Airway epithelial cell (primary cell): ENCODE data around the gene NFAT5. TPM values are rescaled to one million over a fixed set of nuclear protein-coding genes. Genes with fewer than 3 reads are reported as not detected.

Experiments used
- total RNA-seq: library from RNA; depleted of rRNA; stranded (reverse); fragments of >200 nt; gene quantifications from 2 replicates; pipeline ENCODE4 v1.2.3, GENCODE V29; 2015

NFAT5 gene
- total RNA-seq, result 5.5 and 11.8 TPM in 2 replicates

DNA sequence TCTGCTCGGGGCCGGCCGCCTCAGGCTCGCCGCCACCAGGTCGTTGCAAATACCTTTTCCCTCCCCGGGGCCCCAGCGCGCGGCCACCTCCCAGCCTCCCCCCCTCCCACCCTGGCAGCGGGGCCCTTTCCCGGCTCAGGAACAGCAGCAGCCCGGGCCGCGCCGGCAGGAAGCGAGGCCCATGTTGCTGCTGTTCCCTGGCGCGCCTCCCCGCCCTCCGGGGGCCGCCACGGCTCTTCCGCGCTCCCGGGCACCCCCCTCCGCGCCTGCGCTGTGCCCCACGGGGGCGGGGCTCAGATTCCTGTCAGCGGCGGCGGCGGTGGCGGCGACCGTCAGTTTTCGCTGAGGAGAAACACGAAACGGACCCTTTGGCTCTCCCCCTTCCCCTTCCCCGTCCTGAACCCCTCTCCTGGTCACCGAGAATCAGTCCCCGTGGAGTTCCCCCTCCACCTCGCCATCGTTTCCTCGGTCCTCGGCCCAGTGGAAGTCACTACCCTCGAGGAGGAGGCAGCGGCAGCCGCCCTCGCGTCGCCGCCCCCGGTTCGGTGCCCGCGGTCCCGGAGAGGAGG, at the start of gene NFAT5:
Gene NFAT5 (plus strand): TSS at position 296 of the 569 bp plus-strand sequence. CDS start 336 bp downstream, outside the sequence.

DNA sequence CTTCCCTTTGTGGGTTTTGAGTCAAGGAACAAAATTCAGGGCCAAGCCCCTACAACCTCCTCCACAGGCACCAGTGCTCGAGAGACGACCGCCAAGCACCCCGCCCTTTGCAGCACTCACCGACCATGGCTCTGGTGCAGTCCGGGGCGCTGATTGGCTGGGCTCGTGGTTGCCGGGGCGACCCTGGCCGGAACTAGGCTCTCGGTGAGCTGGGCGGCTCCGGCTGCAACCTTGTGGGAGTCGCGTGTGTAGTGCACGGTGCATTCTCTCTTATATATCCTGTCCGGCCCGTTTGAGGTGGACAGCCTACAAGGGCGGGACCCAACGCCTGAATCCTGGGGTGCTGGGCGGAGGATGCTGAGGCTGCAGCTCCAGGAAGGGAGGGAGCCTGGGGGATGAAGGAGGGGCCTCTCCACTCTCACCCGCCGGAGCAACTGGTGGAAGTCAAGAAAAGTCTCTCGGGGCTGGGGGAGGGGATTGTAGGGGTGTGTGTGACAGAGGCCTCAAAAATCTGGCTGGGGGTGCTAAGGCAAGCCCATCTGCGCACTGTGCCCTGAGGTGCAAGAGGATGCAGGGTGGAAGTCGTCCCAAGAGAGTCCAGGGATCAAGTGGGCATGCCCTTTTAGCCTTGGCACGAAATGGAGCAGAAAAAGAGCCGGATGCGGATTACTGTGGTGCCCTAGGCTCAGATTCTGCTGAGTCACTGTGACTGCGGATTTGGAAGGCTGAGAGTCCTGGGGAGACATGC, 160.7 kb downstream of the NFAT5 start, which contains the start of gene NQO1:
Gene NQO1 (minus strand): TSS at position 248 of the 748 bp plus-strand sequence. CDS start 121 bp downstream, at position 127.

Other genes starting within 250 kb of the NFAT5 start
- gene PDF, start 235.4 kb upstream of the NFAT5 start, total RNA-seq, result 21.2 and 31.2 TPM in 2 replicates
- 27.7 and 34.0 TPM in 2 replicates for gene COG8, start 226.4 kb upstream of the NFAT5 start, total RNA-seq
- 24.7 and 33.1 TPM in 2 replicates for gene NIP7, start 226.2 kb upstream of the NFAT5 start, total RNA-seq
- gene TMED6, start 214.2 kb upstream of the NFAT5 start, total RNA-seq, result not detected in 2 replicates
- 8.5 and 9.1 TPM in 2 replicates for gene TERF2, start 180.0 kb upstream of the NFAT5 start, total RNA-seq
- gene CYB5B, start 141.3 kb upstream of the NFAT5 start, total RNA-seq, result 41.3 and 64.4 TPM in 2 replicates
- 159 TPM in 2 replicates for gene NQO1, start 160.6 kb downstream of the NFAT5 start, total RNA-seq
- 39.8 and 47.3 TPM in 2 replicates for gene NOB1, start 189.0 kb downstream of the NFAT5 start, total RNA-seq
- 16.5 and 17.4 TPM in 2 replicates for gene WWP2, start 196.4 kb downstream of the NFAT5 start, total RNA-seq